Neural cell (in vitro differentiated cells): ENCODE results near the gene ADSS1.

Experiments used
- RAD21 ChIP-seq: fragments of 450-650 bp; conservative IDR thresholded peaks from 2 replicates; pipeline ENCODE4 v1.6.1; 2014; ENCODE audit warnings: antibody characterized with exemption, mild to moderate bottlenecking, moderate library complexity
- TAF1 ChIP-seq: IDR thresholded peaks from 2 replicates; pipeline ENCODE4 v1.6.1; 2012; ENCODE audit warnings: low read depth
- TF ChIP-seq, protein P1 (sequence below): fragments of 450-650 bp; IDR thresholded peaks from 2 replicates; pipeline ENCODE4 v1.5.1; 2014; ENCODE audit warnings: antibody characterized with exemption, mild to moderate bottlenecking, moderate library complexity; ENCODE audit not compliant: poor library complexity, severe bottlenecking
- TF ChIP-seq, protein P2 (sequence below): IDR thresholded peaks from 2 replicates; pipeline ENCODE4 v1.6.1; 2012; ENCODE audit warnings: borderline replicate concordance

DNA sequence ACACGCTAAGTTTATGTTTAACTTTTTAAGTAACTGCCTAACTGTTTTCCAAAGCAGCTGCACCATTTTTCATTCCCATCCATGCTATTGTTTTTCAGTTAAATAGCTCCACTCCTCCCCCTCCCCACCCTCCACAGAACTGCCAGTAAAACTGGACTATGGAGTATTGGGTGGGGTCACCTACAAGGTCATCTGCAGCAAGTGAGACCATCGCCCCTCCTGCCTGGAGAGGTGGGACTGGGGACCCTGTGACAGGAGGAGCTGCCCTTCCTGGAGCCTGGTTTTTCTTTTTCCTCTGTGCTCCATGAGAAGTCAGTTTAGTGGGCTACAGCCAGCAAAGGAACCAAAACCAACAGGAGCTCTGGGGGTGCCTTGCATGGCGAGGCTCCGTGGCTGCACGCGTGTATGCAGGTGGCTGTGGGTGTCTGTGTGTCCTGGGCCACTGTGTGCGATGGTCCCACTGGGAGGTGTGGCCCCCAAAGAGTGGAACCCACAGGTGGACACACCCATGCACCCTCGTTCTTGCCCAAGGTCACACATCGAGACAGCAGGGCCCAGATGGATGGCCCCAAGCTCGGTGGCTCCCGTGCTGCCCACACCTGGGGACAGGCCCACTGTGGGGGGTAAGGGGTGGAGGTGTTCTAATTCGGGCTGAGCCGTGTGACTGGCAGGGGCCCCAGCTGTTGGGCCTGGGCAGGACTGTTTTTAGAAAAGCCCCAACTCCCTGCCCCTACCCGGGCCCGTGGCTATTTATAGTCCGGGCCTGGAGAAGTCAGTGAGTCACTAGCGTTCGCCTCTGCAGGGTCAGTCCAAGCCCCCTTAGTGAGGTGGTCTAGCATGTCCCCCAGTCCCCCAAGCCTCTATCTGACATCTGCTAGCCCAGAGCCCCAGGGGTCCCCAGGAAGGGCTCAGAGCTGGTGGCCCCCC, 2.3 kb upstream of the ADSS1 start:
- TF ChIP-seq, protein P1, sequence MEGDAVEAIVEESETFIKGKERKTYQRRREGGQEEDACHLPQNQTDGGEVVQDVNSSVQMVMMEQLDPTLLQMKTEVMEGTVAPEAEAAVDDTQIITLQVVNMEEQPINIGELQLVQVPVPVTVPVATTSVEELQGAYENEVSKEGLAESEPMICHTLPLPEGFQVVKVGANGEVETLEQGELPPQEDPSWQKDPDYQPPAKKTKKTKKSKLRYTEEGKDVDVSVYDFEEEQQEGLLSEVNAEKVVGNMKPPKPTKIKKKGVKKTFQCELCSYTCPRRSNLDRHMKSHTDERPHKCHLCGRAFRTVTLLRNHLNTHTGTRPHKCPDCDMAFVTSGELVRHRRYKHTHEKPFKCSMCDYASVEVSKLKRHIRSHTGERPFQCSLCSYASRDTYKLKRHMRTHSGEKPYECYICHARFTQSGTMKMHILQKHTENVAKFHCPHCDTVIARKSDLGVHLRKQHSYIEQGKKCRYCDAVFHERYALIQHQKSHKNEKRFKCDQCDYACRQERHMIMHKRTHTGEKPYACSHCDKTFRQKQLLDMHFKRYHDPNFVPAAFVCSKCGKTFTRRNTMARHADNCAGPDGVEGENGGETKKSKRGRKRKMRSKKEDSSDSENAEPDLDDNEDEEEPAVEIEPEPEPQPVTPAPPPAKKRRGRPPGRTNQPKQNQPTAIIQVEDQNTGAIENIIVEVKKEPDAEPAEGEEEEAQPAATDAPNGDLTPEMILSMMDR: no peak
- TF ChIP-seq, protein P2, sequence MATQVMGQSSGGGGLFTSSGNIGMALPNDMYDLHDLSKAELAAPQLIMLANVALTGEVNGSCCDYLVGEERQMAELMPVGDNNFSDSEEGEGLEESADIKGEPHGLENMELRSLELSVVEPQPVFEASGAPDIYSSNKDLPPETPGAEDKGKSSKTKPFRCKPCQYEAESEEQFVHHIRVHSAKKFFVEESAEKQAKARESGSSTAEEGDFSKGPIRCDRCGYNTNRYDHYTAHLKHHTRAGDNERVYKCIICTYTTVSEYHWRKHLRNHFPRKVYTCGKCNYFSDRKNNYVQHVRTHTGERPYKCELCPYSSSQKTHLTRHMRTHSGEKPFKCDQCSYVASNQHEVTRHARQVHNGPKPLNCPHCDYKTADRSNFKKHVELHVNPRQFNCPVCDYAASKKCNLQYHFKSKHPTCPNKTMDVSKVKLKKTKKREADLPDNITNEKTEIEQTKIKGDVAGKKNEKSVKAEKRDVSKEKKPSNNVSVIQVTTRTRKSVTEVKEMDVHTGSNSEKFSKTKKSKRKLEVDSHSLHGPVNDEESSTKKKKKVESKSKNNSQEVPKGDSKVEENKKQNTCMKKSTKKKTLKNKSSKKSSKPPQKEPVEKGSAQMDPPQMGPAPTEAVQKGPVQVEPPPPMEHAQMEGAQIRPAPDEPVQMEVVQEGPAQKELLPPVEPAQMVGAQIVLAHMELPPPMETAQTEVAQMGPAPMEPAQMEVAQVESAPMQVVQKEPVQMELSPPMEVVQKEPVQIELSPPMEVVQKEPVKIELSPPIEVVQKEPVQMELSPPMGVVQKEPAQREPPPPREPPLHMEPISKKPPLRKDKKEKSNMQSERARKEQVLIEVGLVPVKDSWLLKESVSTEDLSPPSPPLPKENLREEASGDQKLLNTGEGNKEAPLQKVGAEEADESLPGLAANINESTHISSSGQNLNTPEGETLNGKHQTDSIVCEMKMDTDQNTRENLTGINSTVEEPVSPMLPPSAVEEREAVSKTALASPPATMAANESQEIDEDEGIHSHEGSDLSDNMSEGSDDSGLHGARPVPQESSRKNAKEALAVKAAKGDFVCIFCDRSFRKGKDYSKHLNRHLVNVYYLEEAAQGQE: no peak
- TF ChIP-seq RAD21 (no peak), TAF1 (no peak)
